Measurements from ENCODE around the gene SERPINA1.

DNA sequence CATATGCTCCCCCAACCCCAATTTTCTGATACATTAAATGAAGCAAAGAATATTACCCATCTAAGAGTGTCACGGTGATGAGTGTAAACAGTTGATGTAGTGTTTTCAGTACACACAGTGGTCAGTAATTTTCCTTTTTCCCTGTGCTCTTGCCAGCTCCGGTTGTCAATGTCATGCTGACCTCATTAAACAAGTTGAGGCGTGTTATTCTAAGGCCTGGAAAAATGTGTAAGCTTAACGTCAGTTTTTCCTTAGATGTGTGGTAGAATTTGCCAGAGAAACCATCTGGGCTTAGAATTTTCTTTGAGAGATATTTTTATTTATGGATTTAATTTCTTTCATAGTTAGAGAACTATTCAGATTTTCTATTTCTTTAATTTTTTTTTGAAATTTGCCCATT is 53.5 kb downstream of the SERPINA1 start:
- TF ChIP-seq, protein P1, sequence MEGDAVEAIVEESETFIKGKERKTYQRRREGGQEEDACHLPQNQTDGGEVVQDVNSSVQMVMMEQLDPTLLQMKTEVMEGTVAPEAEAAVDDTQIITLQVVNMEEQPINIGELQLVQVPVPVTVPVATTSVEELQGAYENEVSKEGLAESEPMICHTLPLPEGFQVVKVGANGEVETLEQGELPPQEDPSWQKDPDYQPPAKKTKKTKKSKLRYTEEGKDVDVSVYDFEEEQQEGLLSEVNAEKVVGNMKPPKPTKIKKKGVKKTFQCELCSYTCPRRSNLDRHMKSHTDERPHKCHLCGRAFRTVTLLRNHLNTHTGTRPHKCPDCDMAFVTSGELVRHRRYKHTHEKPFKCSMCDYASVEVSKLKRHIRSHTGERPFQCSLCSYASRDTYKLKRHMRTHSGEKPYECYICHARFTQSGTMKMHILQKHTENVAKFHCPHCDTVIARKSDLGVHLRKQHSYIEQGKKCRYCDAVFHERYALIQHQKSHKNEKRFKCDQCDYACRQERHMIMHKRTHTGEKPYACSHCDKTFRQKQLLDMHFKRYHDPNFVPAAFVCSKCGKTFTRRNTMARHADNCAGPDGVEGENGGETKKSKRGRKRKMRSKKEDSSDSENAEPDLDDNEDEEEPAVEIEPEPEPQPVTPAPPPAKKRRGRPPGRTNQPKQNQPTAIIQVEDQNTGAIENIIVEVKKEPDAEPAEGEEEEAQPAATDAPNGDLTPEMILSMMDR (conservative IDR thresholded peaks at IDR 0.05 in 1 of 2, IDR thresholded peaks at IDR 0.05 in 1 of 2; ENCODE audit: low read depth in 1 of 2, low read length in 2 of 2) = no peak
- TF ChIP-seq EZH2 (IDR thresholded peaks at IDR 0.05; ENCODE audit: low read length, missing control alignments) = no peak
